Activated CD8-positive, alpha-beta T cell treated with anti-CD3 and anti-CD28 coated beads, Interleukin-2, amount 10 ng/mL, durations not matched to agents 7 days and 5 days (primary cell): Measurements from ENCODE around the gene ITPR1. TPM values are rescaled to one million over a fixed set of nuclear protein-coding genes. Genes with fewer than 3 reads are reported as not detected.

ENCODE experiments used
- ATAC-seq: fragments of 150-1000 bp; cut with Tn5 transposase; one replicate; pipeline ENCODE4 v1.10.0; 2021; ENCODE audit warnings: moderate library complexity
- CTCF ChIA-PET: fragments of 350-600 bp; sonication (Branson Sonifier 250); formaldehyde crosslinking; loops from one replicate; lab custom pipeline; 2021; ENCODE audit warnings: antibody characterized with exemption; lab: Charles Lee
- POLR2A ChIA-PET: fragments of 350-600 bp; sonication (Branson Sonifier 250); formaldehyde crosslinking; loops from one replicate; lab custom pipeline; 2021; ENCODE audit warnings: antibody characterized with exemption; lab: Charles Lee
- DNase-seq: peaks from one replicate; pipeline ENCODE4 v3.0.0-alpha.2; 2020
- H3K27ac Mint-ChIP-seq: one replicate; pipeline ENCODE4 v1.8.0; 2021; ENCODE audit warnings: mild to moderate bottlenecking, mixed read lengths
- H3K27me3 Mint-ChIP-seq: one replicate; pipeline ENCODE4 v1.8.0; 2021; ENCODE audit warnings: low read depth, mixed read lengths
- H3K36me3 Mint-ChIP-seq: one replicate; pipeline ENCODE4 v1.8.0; 2021; ENCODE audit warnings: low read depth, mixed read lengths
- H3K4me1 Mint-ChIP-seq: one replicate; pipeline ENCODE4 v1.8.0; 2021; ENCODE audit warnings: low read depth, mixed read lengths
- H3K4me3 Mint-ChIP-seq: one replicate; pipeline ENCODE4 v1.8.0; 2021; ENCODE audit warnings: mild to moderate bottlenecking, mixed read lengths
- H3K9me3 Mint-ChIP-seq: one replicate; pipeline ENCODE4 v1.8.0; 2022; ENCODE audit warnings: mixed read lengths; ENCODE audit not compliant: insufficient read depth
- total RNA-seq, 2 experiments: library from RNA; stranded (reverse); gene quantifications; one replicate each; pipeline ENCODE4 v1.2.3, GENCODE V29; 2021

The ITPR1 gene
- total RNA-seq, 2 experiments from 2014 or later, result 53.8 to 57.3 TPM

- no peak overlapping the region for H3K27ac Mint-ChIP-seq
- H3K9me3 Mint-ChIP-seq, result no peaks in the 10 kb centered on the region
- H3K4me3 Mint-ChIP-seq, result no peak overlapping the region
- CTCF ChIA-PET, result no interaction called here
- DNase-seq (no peak), ATAC-seq (no peak)
- no peaks in the 10 kb centered on the region for H3K36me3 Mint-ChIP-seq
- H3K27me3 Mint-ChIP-seq, result no peaks in the 10 kb centered on the region
- peaks cover 24% of the 10 kb centered on the region for H3K4me1 Mint-ChIP-seq
- POLR2A ChIA-PET, result no interaction called here
These were observed 28.6 kb upstream of the ITPR1 start for GRCh38 chr3:4464576-4464975.

- CTCF ChIA-PET, result interaction anchor here (1.1 to 2.0 kb wide), 3 partner anchors 52 to 118 kb away, joined by 3 to 13 read pairs (median 3); no protein-coding TSS in a partner anchor
- POLR2A ChIA-PET, result interaction anchor here (0.7 to 1.4 kb wide), 12 partner anchors 20 to 355 kb away, joined by 3 to 28 read pairs (median 4); partner anchors contain the start of genes ITPR1 and SETMAR
- peak within 1 kb of the TSS; percentile 92 for H3K27ac Mint-ChIP-seq
- H3K36me3 Mint-ChIP-seq, result no peaks in the 10 kb centered on the region
- ATAC-seq (peak; percentile 98), DNase-seq (peak; percentile 86)
- H3K4me3 Mint-ChIP-seq, result peak within 1 kb of the TSS; percentile 87
- H3K27me3 Mint-ChIP-seq, result no peaks in the 10 kb centered on the region
- no peaks in the 10 kb centered on the region for H3K9me3 Mint-ChIP-seq
- H3K4me1 Mint-ChIP-seq, result peaks cover 17% of the 10 kb centered on the region
These were observed 26.2 kb upstream of the ITPR1 start, which contains the start of gene SUMF1 for GRCh38 chr3:4466741-4467521. TSS of gene SUMF1 (minus strand) at chr3:4467269. CDS start at chr3:4467245, 24 bp downstream.

GRCh38 chr3:4467522-4467867 lies 25.7 kb upstream of the ITPR1 start:
- ATAC-seq (no peak), DNase-seq (no peak)
- ChIA-PET POLR2A (interaction anchor here (0.7 to 1.4 kb wide), 12 partner anchors 19 to 354 kb away, joined by 3 to 28 read pairs (median 4); partner anchors contain the start of genes ITPR1 and SETMAR), CTCF (interaction anchor here (1.1 to 2.0 kb wide), 3 partner anchors 51 to 117 kb away, joined by 3 to 13 read pairs (median 3); no protein-coding TSS in a partner anchor)
- no peaks in the 10 kb centered on the region for H3K9me3 Mint-ChIP-seq
- H3K27ac Mint-ChIP-seq, result peak overlapping the region; percentile 92
- H3K36me3 Mint-ChIP-seq, result no peaks in the 10 kb centered on the region
- H3K4me1 Mint-ChIP-seq, result peaks cover 16% of the 10 kb centered on the region
- no peaks in the 10 kb centered on the region for H3K27me3 Mint-ChIP-seq
- H3K4me3 Mint-ChIP-seq, result peak overlapping the region; percentile 87

GRCh38 chr3:4471907-4472306 lies 21.2 kb upstream of the ITPR1 start:
- DNase-seq (no peak), ATAC-seq (no peak)
- H3K36me3 Mint-ChIP-seq, result no peaks in the 10 kb centered on the region
- H3K4me3 Mint-ChIP-seq, result no peak overlapping the region
- no peak overlapping the region for H3K27ac Mint-ChIP-seq
- CTCF ChIA-PET, result interaction anchor here (1.4 kb wide), 1 partner anchor 121 kb away, joined by 3 read pairs; no protein-coding TSS in a partner anchor
- no peaks in the 10 kb centered on the region for H3K9me3 Mint-ChIP-seq
- peaks cover 21% of the 10 kb centered on the region for H3K4me1 Mint-ChIP-seq
- POLR2A ChIA-PET, result no interaction called here
- peaks cover 13% of the 10 kb centered on the region for H3K27me3 Mint-ChIP-seq

- DNase-seq (no peak), ATAC-seq (no peak)
- Mint-ChIP-seq H3K9me3 (no peaks in the 10 kb centered on the region), H3K27me3 (peaks cover 16% of the 10 kb centered on the region), H3K36me3 (no peaks in the 10 kb centered on the region), H3K4me1 (peaks cover 18% of the 10 kb centered on the region), H3K4me3 (no peak overlapping the region), H3K27ac (no peak overlapping the region)
- POLR2A ChIA-PET, result interaction anchor here (0.8 kb wide), 1 partner anchor 16 kb away, joined by 3 read pairs; no protein-coding TSS in a partner anchor
- CTCF ChIA-PET, result interaction anchor here (1.0 to 1.5 kb wide), 2 partner anchors 121 to 160 kb away, joined by 3 read pairs; no protein-coding TSS in a partner anchor
These were observed 20.8 kb upstream of the ITPR1 start for GRCh38 chr3:4472312-4472711.

GRCh38 chr3:4472766-4473165 lies 20.4 kb upstream of the ITPR1 start:
- Mint-ChIP-seq H3K4me3 (no peak overlapping the region), H3K27me3 (peaks cover 16% of the 10 kb centered on the region), H3K9me3 (no peaks in the 10 kb centered on the region), H3K4me1 (peaks cover 14% of the 10 kb centered on the region), H3K27ac (no peak overlapping the region), H3K36me3 (no peaks in the 10 kb centered on the region)
- CTCF ChIA-PET, result interaction anchor here (1.0 to 1.5 kb wide), 2 partner anchors 122 to 160 kb away, joined by 3 read pairs; no protein-coding TSS in a partner anchor
- POLR2A ChIA-PET, result interaction anchor here (0.8 kb wide), 1 partner anchor 15 kb away, joined by 3 read pairs; no protein-coding TSS in a partner anchor
- no peak for DNase-seq
- no peak for ATAC-seq

GRCh38 chr3:4474683-4475490 lies 18.3 kb upstream of the ITPR1 start:
- H3K9me3 Mint-ChIP-seq, result no peaks in the 10 kb centered on the region
- ChIA-PET CTCF (interaction anchor here (0.8 to 2.7 kb wide), 5 partner anchors 13 to 159 kb away, joined by 3 to 14 read pairs (median 6); no protein-coding TSS in a partner anchor), POLR2A (interaction anchor here (0.9 to 1.0 kb wide), 2 partner anchors 14 to 19 kb away, joined by 4 read pairs; partner anchors contain the start of gene ITPR1)
- no peak overlapping the region for H3K4me3 Mint-ChIP-seq
- H3K27ac Mint-ChIP-seq, result peak overlapping the region; percentile 9
- peaks cover 25% of the 10 kb centered on the region for H3K27me3 Mint-ChIP-seq
- DNase-seq, result peak; percentile 40
- peaks cover 14% of the 10 kb centered on the region for H3K4me1 Mint-ChIP-seq
- peak; percentile 75 for ATAC-seq
- H3K36me3 Mint-ChIP-seq, result no peaks in the 10 kb centered on the region

GRCh38 chr3:4475804-4476203 lies 17.3 kb upstream of the ITPR1 start:
- Mint-ChIP-seq H3K4me1 (peaks cover 14% of the 10 kb centered on the region), H3K27me3 (peaks cover 26% of the 10 kb centered on the region), H3K9me3 (no peaks in the 10 kb centered on the region), H3K36me3 (no peaks in the 10 kb centered on the region), H3K4me3 (no peak overlapping the region), H3K27ac (no peak overlapping the region)
- DNase-seq, result no peak
- no peak for ATAC-seq
- ChIA-PET POLR2A (interaction anchor here (1.0 kb wide), 1 partner anchor 17 kb away, joined by 5 read pairs; the partner anchor contains the start of gene ITPR1), CTCF (interaction anchor here (2.0 to 2.7 kb wide), 3 partner anchors 43 to 158 kb away, joined by 6 to 14 read pairs (median 7); no protein-coding TSS in a partner anchor)

- DNase-seq (no peak), ATAC-seq (no peak)
- POLR2A ChIA-PET, result interaction anchor here (1.0 kb wide), 1 partner anchor 16 kb away, joined by 5 read pairs; the partner anchor contains the start of gene ITPR1
- H3K9me3 Mint-ChIP-seq, result no peaks in the 10 kb centered on the region
- H3K4me3 Mint-ChIP-seq, result no peak overlapping the region
- CTCF ChIA-PET, result no interaction called here
- no peaks in the 10 kb centered on the region for H3K36me3 Mint-ChIP-seq
- H3K4me1 Mint-ChIP-seq, result peaks cover 14% of the 10 kb centered on the region
- H3K27me3 Mint-ChIP-seq, result peaks cover 28% of the 10 kb centered on the region
- no peak overlapping the region for H3K27ac Mint-ChIP-seq
These were observed 16.7 kb upstream of the ITPR1 start for GRCh38 chr3:4476496-4476895.

GRCh38 chr3:4478261-4478660 lies 14.9 kb upstream of the ITPR1 start:
- no peak overlapping the region for H3K4me3 Mint-ChIP-seq

GRCh38 chr3:4491855-4492207 lies 1.3 kb upstream of the ITPR1 start:
- ATAC-seq (no peak), DNase-seq (no peak)
- Mint-ChIP-seq H3K4me1 (peaks cover 32% of the 10 kb centered on the region), H3K36me3 (peaks cover 24% of the 10 kb centered on the region), H3K4me3 (peak overlapping the region; percentile 94), H3K27ac (no peak overlapping the region), H3K9me3 (no peaks in the 10 kb centered on the region), H3K27me3 (peaks cover 22% of the 10 kb centered on the region)
- CTCF ChIA-PET, result interaction anchor here (0.9 to 6.1 kb wide), 5 partner anchors 17 to 142 kb away, joined by 4 to 56 read pairs (median 6); no protein-coding TSS in a partner anchor
- POLR2A ChIA-PET, result interaction anchor here (0.8 to 3.8 kb wide), 5 partner anchors 18 to 487 kb away, joined by 3 to 28 read pairs (median 18); partner anchors contain the start of genes BHLHE40 and SUMF1

More at GRCh38 chr3:4478261-4478660, 14.9 kb upstream of the ITPR1 start:
- Mint-ChIP-seq H3K9me3 (no peaks in the 10 kb centered on the region), H3K36me3 (no peaks in the 10 kb centered on the region), H3K27me3 (peaks cover 24% of the 10 kb centered on the region), H3K4me1 (peaks cover 14% of the 10 kb centered on the region), H3K27ac (no peak overlapping the region)
- CTCF ChIA-PET, result no interaction called here
- DNase-seq (no peak), ATAC-seq (no peak)
- POLR2A ChIA-PET, result no interaction called here
